NB4 (cell line): Measurements from ENCODE around the gene MTMR2.

Source experiments
- DNase-seq: peaks from one replicate; pipeline ENCODE4 v3.0.0; 2010; ENCODE audit warnings: low read depth
- H3K4me3 ChIP-seq: one replicate; pipeline ENCODE4 v1.5.1; 2011; ENCODE audit warnings: mild to moderate bottlenecking, low read depth, low read length, moderate library complexity
- CTCF ChIP-seq: IDR thresholded peaks from one replicate; pipeline ENCODE4 v1.5.1; 2012; ENCODE audit warnings: low read depth, low read length
- MAX ChIP-seq: IDR thresholded peaks from 2 replicates; pipeline ENCODE4 v1.6.1; 2011; ENCODE audit warnings: low read depth, low read length
- MYC ChIP-seq: IDR thresholded peaks from 2 replicates; pipeline ENCODE4 v1.6.1; 2011; ENCODE audit warnings: low read depth, low read length
- POLR2A ChIP-seq: IDR thresholded peaks from 2 replicates; pipeline ENCODE4 v1.6.1; 2011; ENCODE audit warnings: mild to moderate bottlenecking; ENCODE audit not compliant: insufficient read length; ENCODE audit errors: extremely low read depth

MTMR2 gene

GRCh38 chr11:95918056-95918455 lies 5.9 kb downstream of the MTMR2 start:
- no peak for DNase-seq
- no peak overlapping the region for H3K4me3 ChIP-seq
- TF ChIP-seq MAX (no peak), MYC (no peak), POLR2A (no peak), CTCF (no peak)

GRCh38 chr11:95917193-95918036 lies 6.5 kb downstream of the MTMR2 start:
- no peak for DNase-seq
- TF ChIP-seq MYC (no peak), CTCF (no peak), MAX (no peak), POLR2A (no peak)
- no peak overlapping the region for H3K4me3 ChIP-seq

- DNase-seq, result no peak
- H3K4me3 ChIP-seq, result no peak overlapping the region
- no peak for TF ChIP-seq POLR2A
- no peak for TF ChIP-seq MAX
- TF ChIP-seq MYC, result no peak
- no peak for TF ChIP-seq CTCF
Measured at GRCh38 chr11:95916049-95916448, 7.9 kb downstream of the MTMR2 start.

- TF ChIP-seq MAX, result no peak
- no peak for TF ChIP-seq POLR2A
- TF ChIP-seq CTCF, result no peak
- TF ChIP-seq MYC, result no peak
- DNase-seq, result no peak
Measured at GRCh38 chr11:95915051-95915450, 8.9 kb downstream of the MTMR2 start.

GRCh38 chr11:95913830-95914615 lies 9.9 kb downstream of the MTMR2 start:
- TF ChIP-seq CTCF (no peak), MAX (no peak)
- no peak overlapping the region for H3K4me3 ChIP-seq
- no peak for DNase-seq

More at GRCh38 chr11:95915051-95915450, 8.9 kb downstream of the MTMR2 start:
- no peak overlapping the region for H3K4me3 ChIP-seq
